ENCODE data around the gene FAM163A. TPM values are rescaled to one million over a fixed set of nuclear protein-coding genes. Genes with fewer than 3 reads are reported as not detected.

FAM163A gene
- total RNA-seq, 1 experiment from 2014 or later: not detected

- DNase-seq: no peak
- no peaks in the 10 kb centered on the region for H3K4me1 ChIP-seq (ENCODE audit: low read length)
- no peaks in the 10 kb centered on the region for H3K9me3 ChIP-seq (ENCODE audit: low read length)
- no peaks in the 10 kb centered on the region for H3K79me2 ChIP-seq (ENCODE audit: low read length)
- H3K36me3 ChIP-seq (ENCODE audit: insufficient read depth, low read length): no peaks in the 10 kb centered on the region
- H3K27ac ChIP-seq (ENCODE audit: low read length): no peak overlapping the region
- H3K9me2 ChIP-seq (replicated peaks; ENCODE audit: insufficient read depth, low read length): no peaks in the 10 kb centered on the region
- no peak overlapping the region for H3K4me2 ChIP-seq (ENCODE audit: low read depth, low read length, poor library complexity, severe bottlenecking)
- no peak overlapping the region for H2AFZ ChIP-seq (ENCODE audit: low read length)
- H3K9ac ChIP-seq (ENCODE audit: low read length): no peak overlapping the region
- no peaks in the 10 kb centered on the region for H4K20me1 ChIP-seq (ENCODE audit: insufficient read depth, low read depth, low read length)
- no peaks in the 10 kb centered on the region for H3K27me3 ChIP-seq (ENCODE audit: low read length)
- no peak overlapping the region for H3K4me3 ChIP-seq (ENCODE audit: low read length)
These were observed 65.4 kb downstream of the FAM163A start for GRCh38 chr1:179808503-179808902.

- H3K9ac ChIP-seq (ENCODE audit: low read length): no peak overlapping the region
These were observed 66.6 kb downstream of the FAM163A start for GRCh38 chr1:179809506-179810366.

GRCh38 chr1:179810367-179810715 is 67.2 kb downstream of the FAM163A start:
- Histone ChIP-seq H3K27ac (ENCODE audit: low read length) (no peak overlapping the region), H3K9me3 (ENCODE audit: low read length) (no peaks in the 10 kb centered on the region), H3K36me3 (ENCODE audit: insufficient read depth, low read length) (no peaks in the 10 kb centered on the region), H3K4me3 (ENCODE audit: low read length) (no peak overlapping the region), H3K9me2 (replicated peaks; ENCODE audit: insufficient read depth, low read length) (no peaks in the 10 kb centered on the region), H3K4me1 (ENCODE audit: low read length) (peaks cover 8% of the 10 kb centered on the region), H3K9ac (ENCODE audit: low read length) (no peak overlapping the region), H3K79me2 (ENCODE audit: low read length) (no peaks in the 10 kb centered on the region), H3K4me2 (ENCODE audit: low read depth, low read length, poor library complexity, severe bottlenecking) (no peak overlapping the region), H4K20me1 (ENCODE audit: insufficient read depth, low read depth, low read length) (no peaks in the 10 kb centered on the region), H3K27me3 (ENCODE audit: low read length) (no peaks in the 10 kb centered on the region), H2AFZ (ENCODE audit: low read length) (no peak overlapping the region)
- DNase-seq: no peak

More at GRCh38 chr1:179809506-179810366, 66.6 kb downstream of the FAM163A start:
- Histone ChIP-seq H3K27me3 (ENCODE audit: low read length) (no peaks in the 10 kb centered on the region), H3K36me3 (ENCODE audit: insufficient read depth, low read length) (no peaks in the 10 kb centered on the region), H3K27ac (ENCODE audit: low read length) (no peak overlapping the region), H3K9me2 (replicated peaks; ENCODE audit: insufficient read depth, low read length) (no peaks in the 10 kb centered on the region), H3K4me3 (ENCODE audit: low read length) (no peak overlapping the region), H2AFZ (ENCODE audit: low read length) (no peak overlapping the region), H3K79me2 (ENCODE audit: low read length) (no peaks in the 10 kb centered on the region), H3K9me3 (ENCODE audit: low read length) (no peaks in the 10 kb centered on the region), H3K4me1 (ENCODE audit: low read length) (peaks cover 3% of the 10 kb centered on the region; the same call in 1 of the 2 replicates), H3K4me2 (ENCODE audit: low read depth, low read length, poor library complexity, severe bottlenecking) (no peak overlapping the region), H4K20me1 (ENCODE audit: insufficient read depth, low read depth, low read length) (no peaks in the 10 kb centered on the region)
- peak; percentile 89 for DNase-seq

- no peak for DNase-seq
- H3K4me3 ChIP-seq (ENCODE audit: low read length): no peak overlapping the region
- no peaks in the 10 kb centered on the region for H3K36me3 ChIP-seq (ENCODE audit: insufficient read depth, low read length)
- H3K4me2 ChIP-seq (ENCODE audit: low read depth, low read length, poor library complexity, severe bottlenecking): no peak overlapping the region
- H2AFZ ChIP-seq (ENCODE audit: low read length): no peak overlapping the region
- no peak overlapping the region for H3K27ac ChIP-seq (ENCODE audit: low read length)
- no peak overlapping the region for H3K9ac ChIP-seq (ENCODE audit: low read length)
- H4K20me1 ChIP-seq (ENCODE audit: insufficient read depth, low read depth, low read length): no peaks in the 10 kb centered on the region
- peaks cover 12% of the 10 kb centered on the region for H3K4me1 ChIP-seq (ENCODE audit: low read length)
- H3K9me3 ChIP-seq (ENCODE audit: low read length): no peaks in the 10 kb centered on the region
- no peaks in the 10 kb centered on the region for H3K9me2 ChIP-seq (replicated peaks; ENCODE audit: insufficient read depth, low read length)
- H3K27me3 ChIP-seq (ENCODE audit: low read length): no peaks in the 10 kb centered on the region
- no peaks in the 10 kb centered on the region for H3K79me2 ChIP-seq (ENCODE audit: low read length)
These were observed 69.6 kb downstream of the FAM163A start for GRCh38 chr1:179812501-179813292.

- no peaks in the 10 kb centered on the region for H3K27me3 ChIP-seq (ENCODE audit: low read length)
- H3K4me2 ChIP-seq (ENCODE audit: low read depth, low read length, poor library complexity, severe bottlenecking): peak overlapping the region; percentile 69
- no peaks in the 10 kb centered on the region for H3K36me3 ChIP-seq (ENCODE audit: insufficient read depth, low read length)
- no peak for DNase-seq
- no peak overlapping the region for H3K27ac ChIP-seq (ENCODE audit: low read length)
- H3K9me2 ChIP-seq (replicated peaks; ENCODE audit: insufficient read depth, low read length): no peaks in the 10 kb centered on the region
- H3K9ac ChIP-seq (ENCODE audit: low read length): no peak overlapping the region
- H4K20me1 ChIP-seq (ENCODE audit: insufficient read depth, low read depth, low read length): no peaks in the 10 kb centered on the region
- no peaks in the 10 kb centered on the region for H3K79me2 ChIP-seq (ENCODE audit: low read length)
- no peak overlapping the region for H2AFZ ChIP-seq (ENCODE audit: low read length)
- peaks cover 12% of the 10 kb centered on the region for H3K4me1 ChIP-seq (ENCODE audit: low read length)
- no peak overlapping the region; the same call in 1 of the 2 replicates for H3K4me3 ChIP-seq (ENCODE audit: low read length)
- H3K9me3 ChIP-seq (ENCODE audit: low read length): no peaks in the 10 kb centered on the region
These were observed 70.8 kb downstream of the FAM163A start for GRCh38 chr1:179813626-179814545.

GRCh38 chr1:179814546-179814838 is 71.4 kb downstream of the FAM163A start:
- no peak overlapping the region for H3K9ac ChIP-seq (ENCODE audit: low read length)

GRCh38 chr1:179815641-179816040 is 72.5 kb downstream of the FAM163A start:
- no peaks in the 10 kb centered on the region for H4K20me1 ChIP-seq (ENCODE audit: insufficient read depth, low read depth, low read length)
- H3K4me1 ChIP-seq (ENCODE audit: low read length): peaks cover 12% of the 10 kb centered on the region
- peak overlapping the region; percentile 69 for H3K4me2 ChIP-seq (ENCODE audit: low read depth, low read length, poor library complexity, severe bottlenecking)
- H3K79me2 ChIP-seq (ENCODE audit: low read length): no peaks in the 10 kb centered on the region
- H3K36me3 ChIP-seq (ENCODE audit: insufficient read depth, low read length): no peaks in the 10 kb centered on the region
- no peaks in the 10 kb centered on the region for H3K27me3 ChIP-seq (ENCODE audit: low read length)
- no peaks in the 10 kb centered on the region for H3K9me3 ChIP-seq (ENCODE audit: low read length)
- DNase-seq: no peak
- no peak overlapping the region for H3K27ac ChIP-seq (ENCODE audit: low read length)
- H3K9me2 ChIP-seq (replicated peaks; ENCODE audit: insufficient read depth, low read length): no peaks in the 10 kb centered on the region
- H2AFZ ChIP-seq (ENCODE audit: low read length): peak overlapping the region; percentile 68; the same call in 1 of the 2 replicates
- peak overlapping the region; percentile 52 for H3K4me3 ChIP-seq (ENCODE audit: low read length)
- H3K9ac ChIP-seq (ENCODE audit: low read length): peak overlapping the region; percentile 18; the same call in 1 of the 2 replicates

More at GRCh38 chr1:179814546-179814838, 71.4 kb downstream of the FAM163A start:
- Histone ChIP-seq H4K20me1 (ENCODE audit: insufficient read depth, low read depth, low read length) (no peaks in the 10 kb centered on the region), H3K9me2 (replicated peaks; ENCODE audit: insufficient read depth, low read length) (no peaks in the 10 kb centered on the region), H3K36me3 (ENCODE audit: insufficient read depth, low read length) (no peaks in the 10 kb centered on the region), H3K27ac (ENCODE audit: low read length) (no peak overlapping the region), H3K79me2 (ENCODE audit: low read length) (no peaks in the 10 kb centered on the region), H3K27me3 (ENCODE audit: low read length) (no peaks in the 10 kb centered on the region), H3K4me2 (ENCODE audit: low read depth, low read length, poor library complexity, severe bottlenecking) (peak overlapping the region; percentile 69), H2AFZ (ENCODE audit: low read length) (no peak overlapping the region), H3K4me3 (ENCODE audit: low read length) (peak overlapping the region; percentile 52; the same call in 1 of the 2 replicates), H3K9me3 (ENCODE audit: low read length) (no peaks in the 10 kb centered on the region), H3K4me1 (ENCODE audit: low read length) (peaks cover 12% of the 10 kb centered on the region)
- DNase-seq: no peak
